HepG2 (cell line): ENCODE results near the gene SCT. TPM values are rescaled to one million over a fixed set of nuclear protein-coding genes. Genes with fewer than 3 reads are reported as not detected.

ENCODE experiments used
- GATAD1 ChIP-seq: IDR thresholded peaks from 2 replicates; pipeline ENCODE4 v1.6.1; 2016; ENCODE audit warnings: missing genetic modification reagents, missing compliant biosample characterization
- KLF9 ChIP-seq: IDR thresholded peaks from 2 replicates; pipeline ENCODE4 v1.6.1; 2016; ENCODE audit warnings: low read depth
- SRSF9 ChIP-seq: fragments of 200-400 bp; formaldehyde crosslinking; IDR thresholded peaks from 2 replicates; pipeline ENCODE4 v1.6.1; 2018; ENCODE audit warnings: borderline replicate concordance, mild to moderate bottlenecking, low read depth, low read length; ENCODE audit not compliant: insufficient read depth, poor library complexity, severe bottlenecking
- TEAD2 ChIP-seq: sonication (generic); formaldehyde crosslinking; IDR thresholded peaks from 2 replicates; pipeline ENCODE4 v1.9.0; 2021; ENCODE audit warnings: missing genetic modification reagents
- THAP7 ChIP-seq: sonication (generic); formaldehyde crosslinking; IDR thresholded peaks from 2 replicates; pipeline ENCODE4 v1.8.1; 2023; ENCODE audit warnings: mild to moderate bottlenecking, missing genetic modification reagents
- U2AF1 ChIP-seq: fragments of 200-400 bp; formaldehyde crosslinking; optimal IDR thresholded peaks from 2 replicates; pipeline ENCODE3; 2017; ENCODE audit warnings: mild to moderate bottlenecking, low read depth, low read length
- U2AF2 ChIP-seq: fragments of 200-400 bp; formaldehyde crosslinking; IDR thresholded peaks from 2 replicates; pipeline ENCODE4 v1.6.1; 2017; ENCODE audit warnings: low read depth, mild to moderate bottlenecking, low read length
- ZNF230 ChIP-seq: sonication (generic); formaldehyde crosslinking; IDR thresholded peaks from 2 replicates; pipeline ENCODE4 v1.4.0; 2020; ENCODE audit warnings: mild to moderate bottlenecking, missing genetic modification reagents
- ZNF34 ChIP-seq: sonication (generic); formaldehyde crosslinking; IDR thresholded peaks from 2 replicates; pipeline ENCODE4 v1.4.0; 2020; ENCODE audit warnings: mild to moderate bottlenecking, missing genetic modification reagents, borderline replicate concordance
- ZNF414 ChIP-seq: sonication (generic); formaldehyde crosslinking; IDR thresholded peaks from 2 replicates; pipeline ENCODE4 v1.5.0; 2020; ENCODE audit warnings: missing genetic modification reagents
- ZNF552 ChIP-seq: sonication (generic); formaldehyde crosslinking; IDR thresholded peaks from 2 replicates; pipeline ENCODE4 v1.9.0; 2022; ENCODE audit warnings: missing genetic modification reagents, mild to moderate bottlenecking, borderline replicate concordance
- ZNF572 ChIP-seq: sonication (generic); formaldehyde crosslinking; IDR thresholded peaks from 2 replicates; pipeline ENCODE4 v1.5.1; 2020; ENCODE audit warnings: mild to moderate bottlenecking, missing genetic modification reagents
- ZNF607 ChIP-seq: sonication (generic); formaldehyde crosslinking; IDR thresholded peaks from 2 replicates; pipeline ENCODE4 v1.5.1; 2020; ENCODE audit warnings: missing genetic modification reagents, mild to moderate bottlenecking, borderline replicate concordance
- ZNF709 ChIP-seq: sonication (generic); formaldehyde crosslinking; IDR thresholded peaks from 2 replicates; pipeline ENCODE4 v1.5.0; 2020; ENCODE audit warnings: mild to moderate bottlenecking, missing genetic modification reagents
- polyA plus RNA-seq, 8 experiments: library from polyadenylated mRNA; depleted of rRNA in 3 of 8; stranded (reverse) in 7 of 8; unstranded in 1 of 8; fragments of >200 nt; fragmentation: Illumina TruSeq in 4 of 8; extraction: Trizol in 4 of 8; gene quantifications; 2 replicates each; pipeline versions ENCODE4 v1.2.1 to v1.2.3, GENCODE V29; 2011 to 2016; ENCODE audit warnings: low read depth in 4 of 8, missing spikeins in 1 of 8, mixed read lengths in 1 of 8; ENCODE audit not compliant: insufficient read depth in 1 of 8
- total RNA-seq, 5 experiments: library from RNA; depleted of rRNA; stranded (reverse); fragments of >200 nt; fragmentation: Illumina TruSeq; extraction: Trizol; gene quantifications; 2 replicates each; pipeline ENCODE4 v1.2.3, GENCODE V29; 2016; ENCODE audit warnings: low read depth in 1 of 5
- TF ChIP-seq, protein P1 (sequence below): sonication (generic); formaldehyde crosslinking; conservative IDR thresholded peaks from 2 replicates; pipeline ENCODE4 v1.4.0; 2020; ENCODE audit warnings: missing genetic modification reagents
- TF ChIP-seq, protein P2 (sequence below): sonication (generic); formaldehyde crosslinking; IDR thresholded peaks from 2 replicates; pipeline ENCODE4 v1.5.0; 2020; ENCODE audit warnings: mild to moderate bottlenecking, missing genetic modification reagents, borderline replicate concordance
- TF ChIP-seq, protein P3 (sequence below): sonication (generic); formaldehyde crosslinking; IDR thresholded peaks from 2 replicates; pipeline ENCODE4 v1.4.0; 2020; ENCODE audit warnings: missing genetic modification reagents

SCT gene
- total and polyA plus RNA-seq, 2 of the 13 experiments (the other 11 are each of a cell fraction or from before 2014, with no cell fraction given) = not detected

DNA sequence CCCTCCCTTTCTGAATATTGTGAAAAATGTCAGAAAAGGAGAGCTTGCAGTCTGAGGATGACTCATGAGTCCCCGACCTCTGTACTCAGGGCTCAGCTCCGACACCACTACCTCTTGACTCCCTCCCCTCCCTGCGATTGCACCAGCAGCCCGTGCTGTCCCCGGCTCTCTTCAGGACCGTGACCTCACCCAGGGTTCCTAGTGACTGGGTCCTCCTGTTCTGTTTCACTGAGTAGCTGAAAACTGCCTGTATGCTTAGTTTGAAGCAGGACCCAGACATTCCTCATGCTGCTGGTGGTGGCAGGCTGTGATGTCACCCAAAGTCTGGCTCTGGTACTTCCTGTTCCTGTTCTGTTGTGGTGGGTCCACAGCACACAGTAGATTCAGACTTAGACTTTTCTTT is 39.0 kb downstream of the SCT start (continued):
- TF ChIP-seq, protein P1, sequence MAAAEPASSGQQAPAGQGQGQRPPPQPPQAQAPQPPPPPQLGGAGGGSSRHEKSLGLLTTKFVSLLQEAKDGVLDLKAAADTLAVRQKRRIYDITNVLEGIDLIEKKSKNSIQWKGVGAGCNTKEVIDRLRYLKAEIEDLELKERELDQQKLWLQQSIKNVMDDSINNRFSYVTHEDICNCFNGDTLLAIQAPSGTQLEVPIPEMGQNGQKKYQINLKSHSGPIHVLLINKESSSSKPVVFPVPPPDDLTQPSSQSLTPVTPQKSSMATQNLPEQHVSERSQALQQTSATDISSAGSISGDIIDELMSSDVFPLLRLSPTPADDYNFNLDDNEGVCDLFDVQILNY (CRISPR knock-in tag) = no peak
- TF ChIP-seq THAP7 (CRISPR knock-in tag) (0 out of 2 replicates have a peak, but pooled peaks have one; percentile 51), TEAD2 (no peak), ZNF414 (0 out of 2 replicates have a peak, but pooled peaks have one; percentile 56), ZNF709 (no peak; the same call in 1 of the 2 replicates), ZNF230 (CRISPR knock-in tag) (no peak), ZNF552 (CRISPR knock-in tag) (no peak), ZNF34 (CRISPR knock-in tag) (no peak), U2AF2 (no peak), SRSF9 (no peak), KLF9 (CRISPR knock-in tag) (no peak), ZNF607 (CRISPR knock-in tag) (0 out of 2 replicates have a peak, but pooled peaks have one; percentile 26), U2AF1 (no peak), ZNF572 (no peak), GATAD1 (CRISPR knock-in tag) (peak; percentile 65)
- TF ChIP-seq, protein P2, sequence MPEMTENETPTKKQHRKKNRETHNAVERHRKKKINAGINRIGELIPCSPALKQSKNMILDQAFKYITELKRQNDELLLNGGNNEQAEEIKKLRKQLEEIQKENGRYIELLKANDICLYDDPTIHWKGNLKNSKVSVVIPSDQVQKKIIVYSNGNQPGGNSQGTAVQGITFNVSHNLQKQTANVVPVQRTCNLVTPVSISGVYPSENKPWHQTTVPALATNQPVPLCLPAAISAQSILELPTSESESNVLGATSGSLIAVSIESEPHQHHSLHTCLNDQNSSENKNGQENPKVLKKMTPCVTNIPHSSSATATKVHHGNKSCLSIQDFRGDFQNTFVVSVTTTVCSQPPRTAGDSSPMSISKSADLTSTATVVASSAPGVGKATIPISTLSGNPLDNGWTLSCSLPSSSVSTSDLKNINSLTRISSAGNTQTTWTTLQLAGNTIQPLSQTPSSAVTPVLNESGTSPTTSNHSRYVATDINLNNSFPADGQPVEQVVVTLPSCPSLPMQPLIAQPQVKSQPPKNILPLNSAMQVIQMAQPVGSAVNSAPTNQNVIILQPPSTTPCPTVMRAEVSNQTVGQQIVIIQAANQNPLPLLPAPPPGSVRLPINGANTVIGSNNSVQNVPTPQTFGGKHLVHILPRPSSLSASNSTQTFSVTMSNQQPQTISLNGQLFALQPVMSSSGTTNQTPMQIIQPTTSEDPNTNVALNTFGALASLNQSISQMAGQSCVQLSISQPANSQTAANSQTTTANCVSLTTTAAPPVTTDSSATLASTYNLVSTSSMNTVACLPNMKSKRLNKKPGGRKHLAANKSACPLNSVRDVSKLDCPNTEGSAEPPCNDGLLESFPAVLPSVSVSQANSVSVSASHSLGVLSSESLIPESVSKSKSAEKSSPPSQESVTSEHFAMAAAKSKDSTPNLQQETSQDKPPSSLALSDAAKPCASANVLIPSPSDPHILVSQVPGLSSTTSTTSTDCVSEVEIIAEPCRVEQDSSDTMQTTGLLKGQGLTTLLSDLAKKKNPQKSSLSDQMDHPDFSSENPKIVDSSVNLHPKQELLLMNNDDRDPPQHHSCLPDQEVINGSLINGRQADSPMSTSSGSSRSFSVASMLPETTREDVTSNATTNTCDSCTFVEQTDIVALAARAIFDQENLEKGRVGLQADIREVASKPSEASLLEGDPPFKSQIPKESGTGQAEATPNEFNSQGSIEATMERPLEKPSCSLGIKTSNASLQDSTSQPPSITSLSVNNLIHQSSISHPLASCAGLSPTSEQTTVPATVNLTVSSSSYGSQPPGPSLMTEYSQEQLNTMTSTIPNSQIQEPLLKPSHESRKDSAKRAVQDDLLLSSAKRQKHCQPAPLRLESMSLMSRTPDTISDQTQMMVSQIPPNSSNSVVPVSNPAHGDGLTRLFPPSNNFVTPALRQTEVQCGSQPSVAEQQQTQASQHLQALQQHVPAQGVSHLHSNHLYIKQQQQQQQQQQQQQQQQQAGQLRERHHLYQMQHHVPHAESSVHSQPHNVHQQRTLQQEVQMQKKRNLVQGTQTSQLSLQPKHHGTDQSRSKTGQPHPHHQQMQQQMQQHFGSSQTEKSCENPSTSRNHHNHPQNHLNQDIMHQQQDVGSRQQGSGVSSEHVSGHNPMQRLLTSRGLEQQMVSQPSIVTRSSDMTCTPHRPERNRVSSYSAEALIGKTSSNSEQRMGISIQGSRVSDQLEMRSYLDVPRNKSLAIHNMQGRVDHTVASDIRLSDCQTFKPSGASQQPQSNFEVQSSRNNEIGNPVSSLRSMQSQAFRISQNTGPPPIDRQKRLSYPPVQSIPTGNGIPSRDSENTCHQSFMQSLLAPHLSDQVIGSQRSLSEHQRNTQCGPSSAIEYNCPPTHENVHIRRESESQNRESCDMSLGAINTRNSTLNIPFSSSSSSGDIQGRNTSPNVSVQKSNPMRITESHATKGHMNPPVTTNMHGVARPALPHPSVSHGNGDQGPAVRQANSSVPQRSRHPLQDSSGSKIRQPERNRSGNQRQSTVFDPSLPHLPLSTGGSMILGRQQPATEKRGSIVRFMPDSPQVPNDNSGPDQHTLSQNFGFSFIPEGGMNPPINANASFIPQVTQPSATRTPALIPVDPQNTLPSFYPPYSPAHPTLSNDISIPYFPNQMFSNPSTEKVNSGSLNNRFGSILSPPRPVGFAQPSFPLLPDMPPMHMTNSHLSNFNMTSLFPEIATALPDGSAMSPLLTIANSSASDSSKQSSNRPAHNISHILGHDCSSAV = no peak
- TF ChIP-seq, protein P3, sequence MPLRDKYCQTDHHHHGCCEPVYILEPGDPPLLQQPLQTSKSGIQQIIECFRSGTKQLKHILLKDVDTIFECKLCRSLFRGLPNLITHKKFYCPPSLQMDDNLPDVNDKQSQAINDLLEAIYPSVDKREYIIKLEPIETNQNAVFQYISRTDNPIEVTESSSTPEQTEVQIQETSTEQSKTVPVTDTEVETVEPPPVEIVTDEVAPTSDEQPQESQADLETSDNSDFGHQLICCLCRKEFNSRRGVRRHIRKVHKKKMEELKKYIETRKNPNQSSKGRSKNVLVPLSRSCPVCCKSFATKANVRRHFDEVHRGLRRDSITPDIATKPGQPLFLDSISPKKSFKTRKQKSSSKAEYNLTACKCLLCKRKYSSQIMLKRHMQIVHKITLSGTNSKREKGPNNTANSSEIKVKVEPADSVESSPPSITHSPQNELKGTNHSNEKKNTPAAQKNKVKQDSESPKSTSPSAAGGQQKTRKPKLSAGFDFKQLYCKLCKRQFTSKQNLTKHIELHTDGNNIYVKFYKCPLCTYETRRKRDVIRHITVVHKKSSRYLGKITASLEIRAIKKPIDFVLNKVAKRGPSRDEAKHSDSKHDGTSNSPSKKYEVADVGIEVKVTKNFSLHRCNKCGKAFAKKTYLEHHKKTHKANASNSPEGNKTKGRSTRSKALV (CRISPR knock-in tag) = no peak
